SK-N-SH (cell line): ENCODE data around the gene SYNGR3.

Experiments
- CTCF ChIP-seq: fragments of 200-600 bp; sonication (generic); IDR thresholded peaks from 2 replicates; pipeline ENCODE4 v1.6.1; 2017; ENCODE audit warnings: antibody characterized with exemption, mild to moderate bottlenecking, moderate library complexity
- EP300 ChIP-seq, 2 experiments: IDR thresholded peaks; 2 replicates each; pipeline versions ENCODE4 v1.4.0 to v1.6.1; 2012; ENCODE audit warnings: borderline replicate concordance in 1 of 2, low read depth in 1 of 2, low read length in 1 of 2
- GABPA ChIP-seq: IDR thresholded peaks from 2 replicates; pipeline ENCODE4 v1.4.0; 2012; ENCODE audit warnings: low read depth, mild to moderate bottlenecking
- RXRA ChIP-seq: IDR thresholded peaks from 2 replicates; pipeline ENCODE4 v1.4.0; 2012; ENCODE audit warnings: low read depth, mild to moderate bottlenecking, borderline replicate concordance
- SIN3A ChIP-seq: IDR thresholded peaks from 2 replicates; pipeline ENCODE4 v1.6.1; 2012; ENCODE audit warnings: low read depth, mild to moderate bottlenecking, low read length, moderate library complexity, borderline replicate concordance
- USF1 ChIP-seq: IDR thresholded peaks from 2 replicates; pipeline ENCODE4 v1.4.0; 2012; ENCODE audit warnings: low read depth, borderline replicate concordance
- YY1 ChIP-seq: IDR thresholded peaks from 2 replicates; pipeline ENCODE4 v1.4.0; 2012; ENCODE audit warnings: low read depth, mild to moderate bottlenecking

GRCh38 chr16:1982991-1983543 is 6.7 kb upstream of the SYNGR3 start:
- TF ChIP-seq USF1, result no peak
- TF ChIP-seq YY1, result no peak
- no peak for TF ChIP-seq CTCF
- TF ChIP-seq GABPA, result no peak
- TF ChIP-seq SIN3A, result no peak
- TF ChIP-seq EP300 (IDR thresholded peaks at IDR 0.05; ENCODE audit: borderline replicate concordance in 1 of 2, low read depth in 1 of 2, low read length in 1 of 2), result no peak
- TF ChIP-seq RXRA, result no peak
